ENCODE results near the gene EFNA3. TPM values are rescaled to one million over a fixed set of nuclear protein-coding genes. Genes with fewer than 3 reads are reported as not detected.

The EFNA3 gene
- total RNA-seq, 1 experiment from 2014 or later: 12.5 TPM

DNA sequence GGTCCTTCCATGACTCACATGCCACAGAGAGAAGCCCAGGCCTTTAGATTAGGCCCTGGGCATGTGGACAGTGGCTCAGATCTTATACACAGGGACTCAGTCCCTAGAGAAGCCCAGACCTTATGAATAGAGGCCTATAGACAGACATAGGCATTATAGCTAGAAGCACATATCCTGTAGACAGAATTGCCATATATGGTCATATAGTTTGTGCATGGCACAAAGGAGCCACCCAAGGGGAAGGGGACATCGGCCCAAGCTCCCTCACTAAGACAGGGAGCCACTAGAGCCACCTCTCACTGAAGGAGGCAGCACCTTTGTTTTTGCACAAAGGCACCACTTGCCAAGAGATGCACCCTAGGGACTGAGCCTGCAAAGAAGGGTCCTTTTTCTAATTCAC, 2.3 kb upstream of the EFNA3 start:
- TF ChIP-seq OVOL2 (CRISPR knock-in tag; IDR thresholded peaks at IDR 0.05; ENCODE audit: borderline replicate concordance): no peak
- no peak for TF ChIP-seq ZNF219 (CRISPR knock-in tag; IDR thresholded peaks at IDR 0.05; ENCODE audit: borderline replicate concordance)
- no peak for TF ChIP-seq USF2 (CRISPR knock-in tag; IDR thresholded peaks at IDR 0.05)
- no peak for TF ChIP-seq NFYB (CRISPR knock-in tag; conservative IDR thresholded peaks at IDR 0.05; ENCODE audit: low read depth)
- no peak for TF ChIP-seq HMGA2 (CRISPR knock-in tag; IDR thresholded peaks at IDR 0.05)
- no peak for TF ChIP-seq NFE2L1 (CRISPR knock-in tag; IDR thresholded peaks at IDR 0.05)
- TF ChIP-seq SP1 (CRISPR knock-in tag; conservative IDR thresholded peaks at IDR 0.05): no peak
- no peak for TF ChIP-seq SMAD3 (CRISPR knock-in tag; IDR thresholded peaks at IDR 0.05; ENCODE audit: borderline replicate concordance)
- TF ChIP-seq FOXP1 (CRISPR knock-in tag; IDR thresholded peaks at IDR 0.05; ENCODE audit: borderline replicate concordance): no peak
- TF ChIP-seq CTCF (IDR thresholded peaks at IDR 0.05): no peak
- TF ChIP-seq NR2C2 (CRISPR knock-in tag; IDR thresholded peaks at IDR 0.05): no peak
- TF ChIP-seq, protein P1, sequence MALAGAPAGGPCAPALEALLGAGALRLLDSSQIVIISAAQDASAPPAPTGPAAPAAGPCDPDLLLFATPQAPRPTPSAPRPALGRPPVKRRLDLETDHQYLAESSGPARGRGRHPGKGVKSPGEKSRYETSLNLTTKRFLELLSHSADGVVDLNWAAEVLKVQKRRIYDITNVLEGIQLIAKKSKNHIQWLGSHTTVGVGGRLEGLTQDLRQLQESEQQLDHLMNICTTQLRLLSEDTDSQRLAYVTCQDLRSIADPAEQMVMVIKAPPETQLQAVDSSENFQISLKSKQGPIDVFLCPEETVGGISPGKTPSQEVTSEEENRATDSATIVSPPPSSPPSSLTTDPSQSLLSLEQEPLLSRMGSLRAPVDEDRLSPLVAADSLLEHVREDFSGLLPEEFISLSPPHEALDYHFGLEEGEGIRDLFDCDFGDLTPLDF (CRISPR knock-in tag; IDR thresholded peaks at IDR 0.05): no peak
- no peak for TF ChIP-seq IRF2 (CRISPR knock-in tag; IDR thresholded peaks at IDR 0.05; ENCODE audit: borderline replicate concordance, low read depth)
- no peak for TF ChIP-seq ZNF232 (CRISPR knock-in tag; IDR thresholded peaks at IDR 0.05)
- TF ChIP-seq ETV6 (CRISPR knock-in tag; IDR thresholded peaks at IDR 0.05): no peak
- TF ChIP-seq CDX4 (CRISPR knock-in tag; IDR thresholded peaks at IDR 0.05; ENCODE audit: borderline replicate concordance): no peak
- no peak for TF ChIP-seq PRRX2 (CRISPR knock-in tag; IDR thresholded peaks at IDR 0.05)
- no peak for TF ChIP-seq EMX1 (CRISPR knock-in tag; IDR thresholded peaks at IDR 0.05)
- Mint-ChIP-seq H3K36me3 (no peaks in the 10 kb centered on the region), H3K4me1 (peaks cover 35% of the 10 kb centered on the region), H3K4me3 (no peak overlapping the region), H3K9me3 (no peaks in the 10 kb centered on the region), H3K27me3 (ENCODE audit: low read depth) (peaks cover 81% of the 10 kb centered on the region), H3K27ac (no peak overlapping the region)
- ChIA-PET CTCF (interaction anchor here (0.9 to 7.7 kb wide), 9 partner anchors 9 to 96 kb away, joined by 3 to 109 read pairs (median 4); partner anchors contain the start of genes EFNA4 and KRTCAP2), POLR2A (no interaction called here)
- DNase-seq (ENCODE audit: low spot score) (no peak), ATAC-seq (no peak)

DNA sequence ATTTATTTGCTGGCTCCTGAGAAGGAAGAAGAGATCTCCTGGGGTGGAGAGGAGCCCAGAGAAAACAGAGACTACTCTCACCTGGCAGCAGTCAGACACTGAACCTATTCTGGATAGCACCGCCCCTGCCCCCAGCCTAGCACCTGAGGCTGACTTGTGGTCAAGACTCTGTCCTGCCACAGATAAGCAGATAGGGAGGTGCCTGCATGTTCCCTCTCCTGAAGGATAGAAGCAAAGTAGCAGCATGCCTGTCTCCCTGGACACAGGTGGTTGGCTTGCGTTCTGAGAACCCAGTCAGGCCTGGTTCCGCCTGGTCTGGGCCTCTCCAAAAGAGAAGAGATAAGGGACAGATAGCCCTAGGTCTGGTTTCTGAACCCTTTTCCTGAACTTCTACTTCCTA, 1.3 kb upstream of the EFNA3 start:
- peaks cover 81% of the 10 kb centered on the region for H3K27me3 Mint-ChIP-seq (ENCODE audit: low read depth)
- no peaks in the 10 kb centered on the region for H3K36me3 Mint-ChIP-seq
- ATAC-seq: no peak
- H3K4me3 Mint-ChIP-seq: no peak overlapping the region; the same call in 1 of the 2 replicates
- peaks cover 33% of the 10 kb centered on the region for H3K4me1 Mint-ChIP-seq
- H3K9me3 Mint-ChIP-seq: no peaks in the 10 kb centered on the region
- POLR2A ChIA-PET: no interaction called here
- H3K27ac Mint-ChIP-seq: no peak overlapping the region
- CTCF ChIA-PET: interaction anchor here (0.7 to 7.7 kb wide), 8 partner anchors 8 to 96 kb away, joined by 3 to 109 read pairs (median 18); partner anchors contain the start of genes EFNA4, KRTCAP2 and TRIM46
- no peak for DNase-seq (ENCODE audit: low spot score)
- TF ChIP-seq EMX1 (CRISPR knock-in tag; IDR thresholded peaks at IDR 0.05) (no peak), TP53 (CRISPR knock-in tag; IDR thresholded peaks at IDR 0.05) (no peak), ETV6 (CRISPR knock-in tag; IDR thresholded peaks at IDR 0.05) (no peak), FOXP4 (CRISPR knock-in tag; IDR thresholded peaks at IDR 0.05) (no peak), IRF1 (CRISPR knock-in tag; IDR thresholded peaks at IDR 0.05) (no peak), ZNF232 (CRISPR knock-in tag; IDR thresholded peaks at IDR 0.05) (no peak), IRF2 (CRISPR knock-in tag; IDR thresholded peaks at IDR 0.05; ENCODE audit: borderline replicate concordance, low read depth) (no peak), ZNF263 (CRISPR knock-in tag; IDR thresholded peaks at IDR 0.05; ENCODE audit: low read depth) (no peak), JAZF1 (CRISPR knock-in tag; IDR thresholded peaks at IDR 0.05) (no peak), USF2 (CRISPR knock-in tag; IDR thresholded peaks at IDR 0.05) (no peak)
- TF ChIP-seq, protein P2, sequence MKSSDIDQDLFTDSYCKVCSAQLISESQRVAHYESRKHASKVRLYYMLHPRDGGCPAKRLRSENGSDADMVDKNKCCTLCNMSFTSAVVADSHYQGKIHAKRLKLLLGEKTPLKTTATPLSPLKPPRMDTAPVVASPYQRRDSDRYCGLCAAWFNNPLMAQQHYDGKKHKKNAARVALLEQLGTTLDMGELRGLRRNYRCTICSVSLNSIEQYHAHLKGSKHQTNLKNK (CRISPR knock-in tag; IDR thresholded peaks at IDR 0.05): no peak
- TF ChIP-seq, protein P3, sequence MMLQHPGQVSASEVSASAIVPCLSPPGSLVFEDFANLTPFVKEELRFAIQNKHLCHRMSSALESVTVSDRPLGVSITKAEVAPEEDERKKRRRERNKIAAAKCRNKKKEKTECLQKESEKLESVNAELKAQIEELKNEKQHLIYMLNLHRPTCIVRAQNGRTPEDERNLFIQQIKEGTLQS (CRISPR knock-in tag; conservative IDR thresholded peaks at IDR 0.05): no peak
- TF ChIP-seq, protein P4, sequence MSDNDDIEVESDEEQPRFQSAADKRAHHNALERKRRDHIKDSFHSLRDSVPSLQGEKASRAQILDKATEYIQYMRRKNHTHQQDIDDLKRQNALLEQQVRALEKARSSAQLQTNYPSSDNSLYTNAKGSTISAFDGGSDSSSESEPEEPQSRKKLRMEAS (CRISPR knock-in tag; IDR thresholded peaks at IDR 0.05): no peak
